C4-2B (cell line): ENCODE measurements around the gene CSAD.

ENCODE experiments used
- ZFX ChIP-seq: fragments of 450-650 bp; IDR thresholded peaks from 2 replicates; pipeline ENCODE4 v1.6.1; 2017
- TF ChIP-seq, protein P1 (sequence below): fragments of 450-650 bp; conservative IDR thresholded peaks from 2 replicates; pipeline ENCODE4 v1.5.1; 2017; ENCODE audit warnings: mild to moderate bottlenecking

DNA sequence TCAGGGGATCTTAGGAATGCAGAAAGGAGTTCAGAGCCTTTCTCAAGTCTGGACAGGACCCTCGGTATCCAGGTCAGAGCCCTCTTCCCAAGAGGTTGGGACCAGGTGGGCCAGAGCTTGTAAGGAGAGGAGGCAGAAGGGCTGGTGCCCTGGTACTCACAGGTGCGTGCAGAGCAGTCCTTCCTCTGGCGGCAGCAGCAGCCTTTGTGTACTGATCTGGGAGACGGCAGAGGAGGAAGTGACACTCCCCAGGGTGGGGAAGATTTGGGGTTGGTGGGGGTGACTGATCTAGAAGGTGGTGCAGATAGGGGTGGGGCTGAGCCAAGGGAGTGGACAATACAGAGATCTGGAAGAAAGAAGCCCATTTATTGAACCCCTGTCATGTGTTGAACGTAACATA is 26.3 kb upstream of the CSAD start, which contains the start of gene ITGB7:
- TF ChIP-seq, protein P1, sequence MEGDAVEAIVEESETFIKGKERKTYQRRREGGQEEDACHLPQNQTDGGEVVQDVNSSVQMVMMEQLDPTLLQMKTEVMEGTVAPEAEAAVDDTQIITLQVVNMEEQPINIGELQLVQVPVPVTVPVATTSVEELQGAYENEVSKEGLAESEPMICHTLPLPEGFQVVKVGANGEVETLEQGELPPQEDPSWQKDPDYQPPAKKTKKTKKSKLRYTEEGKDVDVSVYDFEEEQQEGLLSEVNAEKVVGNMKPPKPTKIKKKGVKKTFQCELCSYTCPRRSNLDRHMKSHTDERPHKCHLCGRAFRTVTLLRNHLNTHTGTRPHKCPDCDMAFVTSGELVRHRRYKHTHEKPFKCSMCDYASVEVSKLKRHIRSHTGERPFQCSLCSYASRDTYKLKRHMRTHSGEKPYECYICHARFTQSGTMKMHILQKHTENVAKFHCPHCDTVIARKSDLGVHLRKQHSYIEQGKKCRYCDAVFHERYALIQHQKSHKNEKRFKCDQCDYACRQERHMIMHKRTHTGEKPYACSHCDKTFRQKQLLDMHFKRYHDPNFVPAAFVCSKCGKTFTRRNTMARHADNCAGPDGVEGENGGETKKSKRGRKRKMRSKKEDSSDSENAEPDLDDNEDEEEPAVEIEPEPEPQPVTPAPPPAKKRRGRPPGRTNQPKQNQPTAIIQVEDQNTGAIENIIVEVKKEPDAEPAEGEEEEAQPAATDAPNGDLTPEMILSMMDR: no peak
- TF ChIP-seq ZFX: no peak
